HFFc6 (cell line): ENCODE results near the gene PRKG1. TPM values are rescaled to one million over a fixed set of nuclear protein-coding genes. Genes with fewer than 3 reads are reported as not detected.
"Not testable (repeated sequence)": the region's sequence is repeated elsewhere in the genome, so short reads cannot be mapped to it uniquely, and the experiment has no call there.

Source experiments
- DNase-seq: peaks from one replicate; pipeline ENCODE4 v3.0.0-alpha.2; 2018
- H3K27ac Mint-ChIP-seq: 2 replicates; pipeline ENCODE4 v1.8.0; 2020; ENCODE audit warnings: mild to moderate bottlenecking, mixed read lengths
- H3K27me3 Mint-ChIP-seq: 2 replicates; pipeline ENCODE4 v1.8.0; 2021; ENCODE audit warnings: mild to moderate bottlenecking, moderate library complexity, mixed read lengths; ENCODE audit not compliant: insufficient read depth
- H3K36me3 Mint-ChIP-seq: 2 replicates; pipeline ENCODE4 v1.8.0; 2021; ENCODE audit warnings: low read depth, mixed read lengths
- H3K4me1 Mint-ChIP-seq: 2 replicates; pipeline ENCODE4 v1.8.0; 2020; ENCODE audit warnings: low read depth, mixed read lengths
- H3K4me3 Mint-ChIP-seq: 2 replicates; pipeline ENCODE4 v1.8.0; 2020; ENCODE audit warnings: mild to moderate bottlenecking, moderate library complexity, mixed read lengths
- H3K9me3 Mint-ChIP-seq: 2 replicates; pipeline ENCODE4 v1.8.0; 2020; ENCODE audit warnings: mild to moderate bottlenecking, mixed read lengths
- CTCF ChIP-seq: fragments of 200-600 bp; sonication (generic); IDR thresholded peaks from 2 replicates; pipeline ENCODE4 v1.5.0; 2021; ENCODE audit warnings: antibody characterized with exemption, mild to moderate bottlenecking
- total RNA-seq, 6 experiments: library from RNA; stranded (reverse); fragmentation: NEBNext Ultra II Directional; extraction: Animal tissue kit (Norgen Biotek cat#: 25700); gene quantifications; 2 replicates in 1 of 6; 3 replicates in 5 of 6; pipeline ENCODE4 v1.2.3, GENCODE V29; 2021

Gene PRKG1
- total RNA-seq, 6 experiments from 2014 or later = 9.3 to 10.1 (median 9.8) TPM

GRCh38 chr10:52031771-52032170 is 957.5 kb downstream of the PRKG1 start:
- no peak overlapping the region for H3K27ac Mint-ChIP-seq
- no peaks in the 10 kb centered on the region for H3K9me3 Mint-ChIP-seq
- H3K4me1 Mint-ChIP-seq = no peaks in the 10 kb centered on the region; the same call in 1 of the 2 replicates
- TF ChIP-seq CTCF = no peak
- H3K4me3 Mint-ChIP-seq = no peak overlapping the region
- H3K27me3 Mint-ChIP-seq = peaks cover 2% of the 10 kb centered on the region; the same call in 1 of the 2 replicates
- H3K36me3 Mint-ChIP-seq = no peaks in the 10 kb centered on the region
- no peak for DNase-seq

- H3K27me3 Mint-ChIP-seq = peaks cover 2% of the 10 kb centered on the region; the same call in 1 of the 2 replicates
- no peaks in the 10 kb centered on the region; the same call in 1 of the 2 replicates for H3K4me1 Mint-ChIP-seq
- no peaks in the 10 kb centered on the region for H3K36me3 Mint-ChIP-seq
- no peak overlapping the region for H3K27ac Mint-ChIP-seq
- no peak overlapping the region for H3K4me3 Mint-ChIP-seq
- no peaks in the 10 kb centered on the region for H3K9me3 Mint-ChIP-seq
- no peak for TF ChIP-seq CTCF
- no peak for DNase-seq
Observed at GRCh38 chr10:52032681-52033629, 958.7 kb downstream of the PRKG1 start.

GRCh38 chr10:52039002-52039793 is 964.9 kb downstream of the PRKG1 start:
- H3K9me3 Mint-ChIP-seq, DNase-seq, H3K36me3 Mint-ChIP-seq, H3K27me3 Mint-ChIP-seq, H3K4me1 Mint-ChIP-seq, H3K27ac Mint-ChIP-seq, H3K4me3 Mint-ChIP-seq: not testable (repeated sequence)

GRCh38 chr10:52040486-52040885 is 966.2 kb downstream of the PRKG1 start:
- no peak for DNase-seq
- no peak for TF ChIP-seq CTCF
- H3K36me3 Mint-ChIP-seq = no peaks in the 10 kb centered on the region
- H3K4me3 Mint-ChIP-seq = no peak overlapping the region
- H3K27me3 Mint-ChIP-seq = peaks cover 3% of the 10 kb centered on the region
- H3K9me3 Mint-ChIP-seq = no peaks in the 10 kb centered on the region
- no peaks in the 10 kb centered on the region for H3K4me1 Mint-ChIP-seq
- H3K27ac Mint-ChIP-seq = no peak overlapping the region

GRCh38 chr10:52043811-52044210 is 969.5 kb downstream of the PRKG1 start:
- Mint-ChIP-seq H3K27me3 (peaks cover 1% of the 10 kb centered on the region), H3K4me1 (no peaks in the 10 kb centered on the region), H3K36me3 (no peaks in the 10 kb centered on the region), H3K9me3 (no peaks in the 10 kb centered on the region), H3K27ac (no peak overlapping the region), H3K4me3 (no peak overlapping the region)
- no peak for TF ChIP-seq CTCF
- no peak for DNase-seq

- no peaks in the 10 kb centered on the region for H3K36me3 Mint-ChIP-seq
- no peaks in the 10 kb centered on the region for H3K27me3 Mint-ChIP-seq
- H3K27ac Mint-ChIP-seq = no peak overlapping the region
- no peaks in the 10 kb centered on the region for H3K9me3 Mint-ChIP-seq
- no peaks in the 10 kb centered on the region for H3K4me1 Mint-ChIP-seq
- DNase-seq = no peak
- H3K4me3 Mint-ChIP-seq = no peak overlapping the region
- TF ChIP-seq CTCF = no peak
Observed at GRCh38 chr10:52048051-52048450, 973.8 kb downstream of the PRKG1 start.
